Measurements from ENCODE around the gene POU2AF1.

The POU2AF1 gene

GRCh38 chr11:111335549-111335948, 43.5 kb downstream of the POU2AF1 start:
- Histone ChIP-seq H3K9me3 (replicated peaks in 1 of 11) (peaks cover 10 to 18% (median 13%) of the 10 kb centered on the region in 11 experiments; a peak in 18 of 22 replicates), H3K36me3 (peaks cover 0 to 8% (median 0%) of the 10 kb centered on the region in 11 experiments; a peak in 6 of 22 replicates), H4K20me1 (no peaks in the 10 kb centered on the region), H3K27me3 (no peaks in the 10 kb centered on the region), H3K9ac (no peak overlapping the region), H3K4me1 (peaks cover 0 to 13% (median 6%) of the 10 kb centered on the region in 10 experiments; a peak in 8 of 20 replicates), H3K4me2 (peak overlapping the region in 5 of 11 experiments; percentile 5 to 28 (median 8); a peak in 5 of 22 replicates), H3K4me3 (no peak overlapping the region), H3K27ac (no peak overlapping the region)
- TF ChIP-seq Cebpa-rat (IDR thresholded peaks at IDR 0.05) = no peak

- no peak for TF ChIP-seq Cebpa-rat (IDR thresholded peaks at IDR 0.05)
- H3K27me3 ChIP-seq = no peaks in the 10 kb centered on the region
- H3K27ac ChIP-seq = no peak overlapping the region
- no peaks in the 10 kb centered on the region for H4K20me1 ChIP-seq
- H3K4me2 ChIP-seq = no peak overlapping the region
- H3K9ac ChIP-seq = no peak overlapping the region
- peaks cover 0 to 21% (median 9%) of the 10 kb centered on the region in 10 experiments; a peak in 11 of 20 replicates for H3K4me1 ChIP-seq
- H3K36me3 ChIP-seq = peaks cover 0 to 8% (median 0%) of the 10 kb centered on the region in 11 experiments; a peak in 5 of 22 replicates
- peaks cover 5 to 11% (median 6%) of the 10 kb centered on the region in 11 experiments; a peak in 15 of 22 replicates for H3K9me3 ChIP-seq (replicated peaks in 1 of 11)
- H3K4me3 ChIP-seq = no peak overlapping the region
Observed at GRCh38 chr11:111334532-111335502, 44.3 kb downstream of the POU2AF1 start.

GRCh38 chr11:111331711-111332479, 47.2 kb downstream of the POU2AF1 start:
- Histone ChIP-seq H3K27me3 (no peaks in the 10 kb centered on the region), H3K4me2 (no peak overlapping the region), H3K4me1 (peaks cover 0 to 29% (median 13%) of the 10 kb centered on the region in 10 experiments; a peak in 11 of 20 replicates), H4K20me1 (no peaks in the 10 kb centered on the region), H3K27ac (no peak overlapping the region), H3K36me3 (peaks cover 0 to 4% (median 0%) of the 10 kb centered on the region in 11 experiments; a peak in 1 of 22 replicates), H3K4me3 (no peak overlapping the region), H3K9me3 (replicated peaks in 1 of 11) (no peaks in the 10 kb centered on the region), H3K9ac (no peak overlapping the region)
- no peak for TF ChIP-seq Cebpa-rat (IDR thresholded peaks at IDR 0.05)

GRCh38 chr11:111330234-111330893, 48.7 kb downstream of the POU2AF1 start:
- no peaks in the 10 kb centered on the region for H4K20me1 ChIP-seq
- H3K9ac ChIP-seq = no peak overlapping the region
- H3K27ac ChIP-seq = no peak overlapping the region
- TF ChIP-seq Cebpa-rat (IDR thresholded peaks at IDR 0.05) = no peak
- H3K27me3 ChIP-seq = no peaks in the 10 kb centered on the region
- H3K4me2 ChIP-seq = peak overlapping the region in 8 of 11 experiments; percentile 7 to 49 (median 27); a peak in 10 of 22 replicates
- H3K4me1 ChIP-seq = peaks cover 0 to 21% (median 8%) of the 10 kb centered on the region in 10 experiments; a peak in 11 of 20 replicates
- H3K4me3 ChIP-seq = no peak overlapping the region
- H3K36me3 ChIP-seq = peaks cover 0 to 4% (median 0%) of the 10 kb centered on the region in 11 experiments; a peak in 1 of 22 replicates
- H3K9me3 ChIP-seq (replicated peaks in 1 of 11) = no peaks in the 10 kb centered on the region

GRCh38 chr11:111329306-111330204, 49.5 kb downstream of the POU2AF1 start:
- no peak for TF ChIP-seq Cebpa-rat (IDR thresholded peaks at IDR 0.05)
- H3K4me1 ChIP-seq = peaks cover 0 to 20% (median 8%) of the 10 kb centered on the region in 10 experiments; a peak in 10 of 20 replicates
- H4K20me1 ChIP-seq = no peaks in the 10 kb centered on the region
- H3K4me3 ChIP-seq = no peak overlapping the region
- H3K27me3 ChIP-seq = no peaks in the 10 kb centered on the region
- H3K9me3 ChIP-seq (replicated peaks in 1 of 11) = no peaks in the 10 kb centered on the region
- peak overlapping the region in 8 of 11 experiments; percentile 7 to 49 (median 27); a peak in 12 of 22 replicates for H3K4me2 ChIP-seq
- no peak overlapping the region for H3K27ac ChIP-seq
- no peak overlapping the region for H3K9ac ChIP-seq
- peaks cover 0 to 4% (median 0%) of the 10 kb centered on the region in 11 experiments; a peak in 1 of 22 replicates for H3K36me3 ChIP-seq

GRCh38 chr11:111327908-111328624, 51.0 kb downstream of the POU2AF1 start:
- TF ChIP-seq Cebpa-rat (IDR thresholded peaks at IDR 0.05) = no peak
- Histone ChIP-seq H3K9ac (no peak overlapping the region), H3K4me2 (no peak overlapping the region)

GRCh38 chr11:111326824-111327223, 52.3 kb downstream of the POU2AF1 start:
- Histone ChIP-seq H3K9ac (no peak overlapping the region), H3K27ac (no peak overlapping the region), H3K4me3 (no peak overlapping the region), H3K9me3 (replicated peaks in 1 of 11) (no peaks in the 10 kb centered on the region), H3K4me1 (peaks cover 0 to 20% (median 8%) of the 10 kb centered on the region in 10 experiments; a peak in 10 of 20 replicates), H3K27me3 (no peaks in the 10 kb centered on the region), H4K20me1 (no peaks in the 10 kb centered on the region), H3K4me2 (no peak overlapping the region), H3K36me3 (no peaks in the 10 kb centered on the region)
- TF ChIP-seq Cebpa-rat (IDR thresholded peaks at IDR 0.05) = no peak

More at GRCh38 chr11:111327908-111328624, 51.0 kb downstream of the POU2AF1 start:
- Histone ChIP-seq H3K9me3 (replicated peaks in 1 of 11) (no peaks in the 10 kb centered on the region), H3K4me3 (no peak overlapping the region), H3K27me3 (no peaks in the 10 kb centered on the region), H4K20me1 (no peaks in the 10 kb centered on the region), H3K36me3 (peaks cover 0 to 4% (median 0%) of the 10 kb centered on the region in 11 experiments; a peak in 1 of 22 replicates), H3K4me1 (peaks cover 0 to 20% (median 8%) of the 10 kb centered on the region in 10 experiments; a peak in 10 of 20 replicates), H3K27ac (no peak overlapping the region)

Data from BLaER1 treated with 17β-estradiol and CSF1 and Interleukin-3, amounts not matched to agents 10 nM and 100 nM (cell line).